Cerebellar nuclear complex (tissue), 1 donor: Measurements from ENCODE around the gene SLC44A3.
A peak's percentile ranks its signal among the peaks of the same experiment; 100 is the strongest.

Experiments
- DNase-seq, 2 experiments: peaks; one replicate each; lab custom pipeline; 2025; lab: John Stamatoyannopoulos, UW

Gene SLC44A3

GRCh38 chr1:94801919-94802546 lies 18.1 kb upstream of the SLC44A3 start:
- no peak for DNase-seq

GRCh38 chr1:94803106-94803505 lies 17.1 kb upstream of the SLC44A3 start:
- DNase-seq = no peak

- no peak for DNase-seq
These were observed 16.4 kb upstream of the SLC44A3 start for GRCh38 chr1:94803517-94804441.

DNA sequence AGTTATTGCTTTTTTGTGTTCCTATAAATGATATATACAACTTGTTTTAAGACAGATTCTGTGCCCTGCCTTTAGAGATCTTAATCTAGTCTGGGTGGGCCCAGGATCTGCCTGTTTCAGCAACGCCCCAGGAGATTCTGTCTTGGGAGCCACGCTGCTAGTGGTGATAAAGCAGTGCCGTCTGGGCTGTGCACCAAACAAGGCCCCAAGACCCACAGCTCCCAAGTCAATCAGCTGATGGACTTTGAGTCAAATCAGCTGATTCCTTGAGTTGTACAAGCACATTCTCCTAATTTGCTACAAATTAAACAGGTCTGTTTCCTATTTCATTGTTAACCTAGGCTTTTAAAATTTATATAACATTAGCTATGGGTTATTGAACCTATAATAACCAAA lies 15.7 kb upstream of the SLC44A3 start:
- no peak for DNase-seq

- peak; percentile 31 to 51 for DNase-seq
These were observed 14.2 kb upstream of the SLC44A3 start for GRCh38 chr1:94805912-94806311.

DNA sequence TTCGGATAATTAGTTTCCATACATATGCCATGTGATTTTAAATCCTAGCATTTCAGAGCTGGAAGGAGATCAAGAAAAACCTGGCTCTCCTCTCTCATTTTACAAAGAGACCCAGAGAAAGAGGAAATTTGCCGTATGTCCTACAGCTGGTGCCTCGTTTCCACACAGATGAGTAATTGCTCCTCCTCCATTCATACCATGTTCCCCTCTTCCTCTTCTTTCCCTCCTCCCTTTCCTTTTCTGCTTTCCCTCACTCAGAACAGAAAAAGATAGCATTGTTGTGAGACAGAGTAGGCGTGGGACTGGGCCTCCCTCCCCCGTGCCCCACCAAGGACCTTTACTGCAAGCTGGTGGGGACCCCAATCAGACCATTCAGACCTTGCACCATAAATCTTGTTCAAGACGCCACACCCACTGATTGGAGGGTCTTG lies 13.7 kb upstream of the SLC44A3 start:
- no peak for DNase-seq

DNA sequence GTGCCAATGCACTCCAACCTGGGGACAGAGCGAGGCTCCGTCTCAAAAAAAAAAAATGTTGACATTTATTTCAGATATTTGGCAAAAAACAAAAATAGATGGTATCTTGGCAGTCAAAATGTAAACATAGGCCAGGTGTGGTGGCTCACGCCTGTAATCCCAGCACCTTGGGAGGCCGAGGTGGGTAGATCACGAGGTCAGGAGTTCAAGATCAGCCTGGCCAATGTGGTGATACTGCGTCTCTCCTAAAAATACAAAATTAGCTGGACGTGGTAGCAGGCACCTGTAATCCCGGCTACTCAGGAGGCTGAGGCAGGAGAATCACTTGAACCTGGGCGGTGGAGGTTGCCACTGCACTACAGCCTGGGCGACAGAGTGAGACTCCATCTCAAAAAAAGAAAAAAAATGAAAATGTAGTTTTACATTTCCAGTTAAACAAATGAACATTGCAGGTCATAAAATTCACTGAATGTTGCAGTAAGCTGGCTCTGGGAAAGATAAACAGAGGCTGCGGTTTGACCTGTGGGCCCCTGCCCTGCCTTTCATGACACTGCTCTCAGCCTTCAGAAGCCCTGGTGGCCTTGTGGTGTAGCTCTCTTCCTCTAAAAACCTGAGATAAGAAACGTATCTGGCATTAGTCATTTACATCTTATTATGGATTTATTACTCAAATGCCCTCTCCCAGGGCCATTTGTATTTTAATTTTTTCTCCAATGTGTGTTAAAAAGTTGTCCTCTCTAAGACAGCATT lies 12.2 kb upstream of the SLC44A3 start:
- DNase-seq = no peak

DNA sequence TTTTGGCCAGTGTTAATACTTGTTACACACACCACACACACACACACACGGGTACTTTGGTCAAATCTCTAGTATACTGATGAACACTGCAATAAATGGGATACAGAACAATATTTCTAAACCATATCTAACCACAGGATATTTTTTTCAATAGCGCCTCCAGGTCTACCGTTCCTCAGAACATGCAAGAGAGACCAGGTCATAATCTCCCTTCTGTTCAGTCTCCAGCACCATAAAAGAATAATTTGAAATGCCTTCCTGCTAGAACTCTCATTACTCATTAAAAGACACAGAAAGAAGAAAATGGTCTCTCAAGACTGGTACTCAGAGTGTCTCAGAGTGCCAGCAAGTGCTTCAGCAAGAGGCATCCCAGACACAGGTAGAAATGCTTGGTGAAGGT lies 11.5 kb upstream of the SLC44A3 start:
- DNase-seq = no peak

GRCh38 chr1:94812985-94813384 lies 7.2 kb upstream of the SLC44A3 start:
- DNase-seq = no peak

GRCh38 chr1:94816030-94816429 lies 4.1 kb upstream of the SLC44A3 start:
- no peak for DNase-seq

GRCh38 chr1:94817712-94818111 lies 2.4 kb upstream of the SLC44A3 start:
- DNase-seq = no peak

DNA sequence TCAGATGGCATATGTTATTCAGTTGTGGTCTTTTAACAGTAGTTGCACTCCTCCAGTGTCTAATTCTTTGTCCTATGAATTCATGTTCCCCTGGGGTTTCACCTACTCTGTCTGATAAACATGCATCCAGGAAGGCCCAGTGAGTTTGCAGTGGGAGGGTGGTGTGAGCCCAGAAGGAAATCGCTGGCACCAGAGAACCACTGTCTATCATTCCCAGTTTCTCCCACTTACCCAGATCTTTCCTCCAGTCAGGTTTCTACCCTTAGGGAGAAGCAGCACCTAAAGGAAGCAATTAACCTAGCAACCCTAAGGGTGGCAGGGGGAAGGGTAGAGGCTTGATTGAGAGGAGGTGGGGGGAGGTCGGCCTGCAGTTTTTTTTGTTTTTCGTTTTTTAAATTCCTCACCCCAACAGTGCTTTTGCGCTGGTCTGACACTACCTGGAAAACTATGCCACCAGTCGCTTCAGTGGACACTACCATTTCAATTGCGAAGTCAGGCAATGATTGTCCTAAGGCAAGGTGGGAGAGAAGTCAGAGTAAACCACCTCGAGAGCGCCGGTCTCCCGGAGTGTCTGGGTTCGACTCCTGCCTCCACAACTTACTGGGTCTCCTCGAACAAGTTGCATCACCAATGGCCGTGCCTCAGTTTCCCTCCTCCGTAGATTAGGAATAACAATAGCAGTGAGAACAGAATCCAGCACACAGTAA lies 766 bp upstream of the SLC44A3 start:
- DNase-seq = no peak

DNA sequence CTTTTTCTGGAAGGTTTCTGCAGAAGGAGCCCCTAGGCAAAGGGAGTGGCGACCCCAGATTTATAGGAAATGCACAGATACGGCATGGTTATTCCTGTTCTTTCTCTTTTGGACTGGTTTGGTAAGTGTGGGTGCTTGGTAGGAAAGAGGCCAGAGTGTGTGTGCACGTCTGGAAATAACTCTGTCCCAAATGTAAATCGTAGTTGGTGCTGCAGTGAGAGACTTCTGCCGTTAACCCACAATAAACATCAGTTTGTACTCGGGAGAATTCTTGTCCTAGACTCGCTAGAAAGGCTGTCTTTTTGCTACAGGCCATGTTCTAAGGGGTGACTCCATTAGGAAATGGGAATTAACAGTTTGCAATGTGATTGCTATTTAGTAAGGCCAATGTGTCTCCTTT lies 779 bp downstream of the SLC44A3 start:
- no peak for DNase-seq

- DNase-seq = no peak
These were observed 1.6 kb downstream of the SLC44A3 start for GRCh38 chr1:94821636-94822305.

DNA sequence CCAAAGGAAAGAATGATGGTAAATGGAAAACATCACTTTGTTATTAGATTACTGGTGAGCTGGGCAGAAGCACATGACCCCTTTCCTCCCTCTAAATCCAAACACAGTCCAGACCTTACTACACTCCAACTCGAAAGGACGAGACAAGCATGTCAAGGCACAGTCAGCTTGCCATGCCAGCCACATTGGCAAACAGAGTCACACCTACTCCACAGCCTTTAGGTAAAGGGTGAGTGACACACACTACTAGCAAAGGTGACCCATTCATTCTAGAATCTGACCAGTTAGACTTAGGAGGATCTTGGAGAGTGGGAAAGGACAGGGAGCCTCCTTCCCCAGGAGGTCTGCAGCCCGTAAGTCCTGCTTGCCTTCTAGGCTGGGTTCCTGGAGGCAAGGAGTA lies 3.0 kb downstream of the SLC44A3 start:
- no peak for DNase-seq

DNA sequence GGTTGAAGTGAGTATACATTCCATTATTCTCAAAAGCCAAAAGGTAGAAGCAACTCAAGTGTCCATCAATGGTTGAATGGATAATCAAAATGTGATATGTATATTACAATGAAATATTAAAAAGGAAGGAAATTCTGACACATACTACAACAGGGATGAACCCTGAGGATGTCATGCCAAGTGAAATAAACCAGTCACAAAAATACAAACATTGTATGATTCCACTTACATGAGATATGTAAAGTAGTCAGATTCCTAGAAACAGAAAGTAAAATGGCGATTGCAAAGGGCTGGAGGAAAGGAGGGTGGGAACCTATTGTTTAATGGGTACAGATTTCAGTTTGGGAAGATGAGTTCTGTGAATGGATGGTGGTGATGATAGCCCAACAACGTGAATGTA lies 5.8 kb downstream of the SLC44A3 start:
- no peak for DNase-seq

DNA sequence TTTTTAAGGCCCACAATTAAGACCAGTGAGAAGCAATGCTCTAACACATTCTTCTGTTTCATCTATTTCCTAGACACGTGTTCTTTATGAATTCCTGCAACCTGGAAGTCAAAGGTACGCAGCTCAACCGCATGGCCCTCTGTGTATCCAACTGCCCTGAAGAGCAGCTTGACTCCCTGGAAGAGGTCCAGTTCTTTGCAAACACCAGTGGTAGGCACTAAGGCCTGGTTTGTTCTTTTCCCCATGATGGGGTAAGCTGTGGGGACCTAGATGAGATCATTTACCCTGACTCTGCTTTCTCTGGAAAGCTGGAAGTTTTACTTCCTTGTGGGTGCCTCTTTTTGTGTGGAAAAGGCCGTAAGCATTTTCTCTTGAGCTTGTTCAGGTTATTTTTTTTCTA lies 7.3 kb downstream of the SLC44A3 start:
- no peak for DNase-seq

- no peak for DNase-seq
These were observed 8.1 kb downstream of the SLC44A3 start for GRCh38 chr1:94828251-94828650.

- no peak for DNase-seq
These were observed 11.5 kb downstream of the SLC44A3 start for GRCh38 chr1:94831641-94832040.

DNA sequence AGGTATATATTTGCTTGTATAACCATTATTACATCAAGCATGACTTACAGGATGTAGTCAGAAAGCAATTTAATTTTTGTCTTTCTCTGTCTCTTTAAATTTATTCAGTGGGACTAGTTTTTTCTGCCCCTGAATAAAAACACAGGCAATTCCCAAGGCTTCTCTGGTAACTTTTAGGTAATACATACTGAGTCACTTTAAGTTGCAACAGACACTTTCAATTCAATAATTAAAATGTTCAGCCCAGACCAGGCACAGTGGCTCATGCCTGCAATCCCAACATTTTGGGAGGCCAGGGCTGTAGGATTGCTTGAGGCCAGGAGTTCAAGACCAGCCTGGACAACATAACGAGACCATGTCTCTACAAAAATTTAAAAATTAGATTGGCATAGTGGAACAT lies 12.3 kb downstream of the SLC44A3 start:
- no peak for DNase-seq

DNA sequence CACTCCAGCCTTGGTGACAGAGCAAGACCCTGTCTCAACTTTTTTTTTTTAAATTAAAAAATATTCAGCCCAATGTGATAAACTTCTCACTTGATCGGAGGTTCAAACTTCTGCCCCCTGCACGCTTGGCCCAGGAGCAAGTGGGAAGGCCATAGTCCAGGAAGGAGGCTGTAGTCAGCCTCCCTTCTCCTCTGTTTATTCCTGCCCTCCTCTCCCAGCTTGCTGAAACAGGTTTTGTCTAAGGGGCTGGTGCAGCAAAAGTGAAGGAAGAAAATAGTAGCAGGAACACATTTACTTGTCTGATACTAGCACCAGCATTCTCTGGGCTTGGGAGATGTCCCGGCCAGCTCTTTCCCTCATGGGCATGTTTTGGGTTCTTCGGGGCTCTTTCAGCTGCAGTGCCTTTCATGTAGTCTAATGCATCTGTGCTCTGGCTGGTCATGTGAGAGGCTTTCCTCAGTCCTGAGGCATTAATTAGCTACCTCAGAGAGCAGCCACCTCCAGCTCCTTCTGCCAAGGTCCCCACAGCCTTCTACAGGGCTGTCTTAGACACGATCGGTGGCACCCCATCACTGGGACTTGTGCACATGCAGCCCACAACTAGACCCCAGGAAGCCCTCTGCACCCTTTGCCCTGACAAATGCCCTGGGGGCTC lies 12.9 kb downstream of the SLC44A3 start:
- no peak for DNase-seq
